ENCODE measurements around the gene ILDR1.

ILDR1 gene

DNA sequence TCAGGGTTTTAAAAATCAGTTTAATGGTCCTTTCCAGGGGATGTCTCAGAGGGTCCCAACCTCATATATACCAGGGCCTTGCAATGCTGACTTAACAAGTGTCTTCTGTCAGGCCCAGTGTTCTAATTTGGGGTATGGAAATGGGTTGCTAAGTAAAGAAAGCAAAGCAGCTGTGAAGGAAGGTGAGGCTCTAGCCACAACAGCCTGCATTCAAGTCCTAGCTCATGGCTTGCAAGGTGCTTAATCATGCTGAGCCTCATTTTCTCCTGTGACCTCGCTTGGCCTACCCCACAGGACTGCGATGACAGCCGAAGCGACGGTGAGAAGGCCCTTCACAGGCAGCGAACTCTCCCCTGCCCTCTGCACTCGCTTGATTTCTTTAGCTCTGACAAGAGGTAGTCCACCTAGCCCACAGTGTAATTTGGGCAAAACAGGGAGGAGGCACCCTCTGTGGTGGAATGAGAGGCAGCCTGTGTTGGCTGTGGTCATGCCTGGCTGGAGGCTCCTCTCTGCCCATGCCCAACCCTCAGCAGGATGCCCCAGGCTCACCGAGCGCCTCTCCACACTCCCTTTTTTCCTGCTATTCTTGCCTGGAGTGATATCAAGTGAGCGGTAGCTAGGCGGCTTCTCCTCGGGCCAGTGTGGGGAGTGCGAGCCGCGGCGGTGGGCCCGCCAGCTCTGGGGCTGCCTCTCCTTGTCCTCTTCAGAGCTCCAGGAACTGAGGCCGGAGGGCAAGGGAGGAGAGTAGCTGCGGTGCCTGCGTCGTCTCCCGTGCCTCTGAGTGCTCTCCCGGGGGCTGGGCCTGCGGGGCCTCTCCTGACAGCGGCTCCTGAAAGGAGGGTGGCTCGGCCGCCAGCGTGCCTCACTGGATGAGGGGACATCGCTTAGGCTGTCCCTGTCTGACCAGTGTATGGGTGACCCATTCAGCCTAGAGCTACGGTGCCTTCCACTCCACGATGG is 29.2 kb downstream of the ILDR1 start:
- no peak for DNase-seq

GRCh38 chr3:121989943-121990342 is 32.1 kb downstream of the ILDR1 start:
- no peak for DNase-seq

- no peak for DNase-seq
These were observed 33.9 kb downstream of the ILDR1 start for GRCh38 chr3:121988146-121988545.

GRCh38 chr3:121985846-121986245 is 36.2 kb downstream of the ILDR1 start:
- no peak for DNase-seq

DNA sequence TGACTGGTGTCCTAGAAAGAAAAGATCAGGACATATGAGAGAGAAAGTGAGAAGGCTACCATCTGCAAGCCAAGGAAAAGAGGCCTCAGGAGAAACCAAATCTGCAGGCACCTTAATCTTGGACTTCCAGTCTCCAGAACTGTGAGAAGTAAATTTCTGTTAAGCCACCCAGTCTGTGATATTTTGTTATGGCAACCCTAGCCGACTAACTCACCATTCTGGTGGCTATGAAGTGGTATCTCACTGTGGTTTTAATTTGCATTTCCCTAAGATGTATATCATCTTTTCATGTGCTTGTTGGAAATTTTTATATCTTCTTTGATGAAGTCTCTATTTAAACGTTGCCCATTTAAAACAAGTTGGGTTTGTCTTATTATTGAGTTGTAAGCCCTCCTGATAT is 40.6 kb downstream of the ILDR1 start:
- DNase-seq, result no peak

- no peak for DNase-seq
These were observed 41.6 kb downstream of the ILDR1 start for GRCh38 chr3:121980450-121980796.

DNA sequence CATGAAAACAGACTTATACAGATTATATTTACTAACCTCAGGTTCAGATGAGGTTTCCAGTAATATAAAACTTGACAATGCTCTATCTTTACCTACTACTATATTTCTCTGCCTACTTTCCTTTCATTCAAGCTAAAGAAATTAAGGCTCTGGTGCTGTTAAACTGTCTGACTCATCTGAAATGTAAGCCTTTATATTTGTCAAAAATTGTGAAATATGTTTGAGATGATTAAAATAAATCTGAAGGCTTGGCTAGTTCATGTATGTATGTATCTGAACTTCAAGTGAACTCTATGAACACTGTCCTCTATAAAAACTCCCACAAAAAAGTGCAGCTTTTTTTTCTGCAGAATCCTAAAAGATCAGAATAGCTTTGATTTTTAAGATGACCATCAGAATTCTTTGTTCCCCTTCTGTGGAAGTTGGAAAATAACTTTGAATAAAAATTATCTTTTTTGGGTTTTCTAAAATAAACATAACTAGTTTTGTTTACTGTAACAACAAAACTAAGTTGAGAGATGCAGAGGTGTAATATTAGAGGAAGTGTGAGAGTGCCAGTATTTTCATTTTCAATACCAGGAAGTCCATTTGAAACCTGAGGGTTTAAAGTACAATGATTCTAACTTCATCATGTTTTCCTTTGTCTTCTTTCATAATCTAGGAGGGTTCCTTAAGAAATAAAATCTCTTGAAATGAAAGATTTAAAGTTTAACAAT is 42.2 kb downstream of the ILDR1 start:
- DNase-seq, result no peak

DNA sequence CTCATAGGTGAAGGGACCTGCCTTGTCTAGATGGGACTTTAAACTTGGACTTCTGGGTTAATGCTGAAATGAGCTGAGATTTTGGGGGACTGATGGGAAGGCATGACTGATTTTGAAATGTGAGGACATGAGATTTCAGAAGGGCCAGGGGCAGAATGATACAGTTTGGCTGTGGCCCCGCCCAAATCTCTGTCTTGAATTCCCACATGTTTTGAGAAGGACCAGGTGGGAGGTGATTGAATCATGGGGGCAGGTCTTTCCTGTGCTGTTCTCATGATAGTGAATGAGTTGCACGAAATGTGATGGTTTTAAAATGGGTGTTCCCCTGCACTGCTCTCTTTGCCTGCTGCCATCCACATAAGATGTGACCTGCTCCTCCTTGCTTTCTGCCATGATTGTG is 42.8 kb downstream of the ILDR1 start:
- no peak for DNase-seq

DNA sequence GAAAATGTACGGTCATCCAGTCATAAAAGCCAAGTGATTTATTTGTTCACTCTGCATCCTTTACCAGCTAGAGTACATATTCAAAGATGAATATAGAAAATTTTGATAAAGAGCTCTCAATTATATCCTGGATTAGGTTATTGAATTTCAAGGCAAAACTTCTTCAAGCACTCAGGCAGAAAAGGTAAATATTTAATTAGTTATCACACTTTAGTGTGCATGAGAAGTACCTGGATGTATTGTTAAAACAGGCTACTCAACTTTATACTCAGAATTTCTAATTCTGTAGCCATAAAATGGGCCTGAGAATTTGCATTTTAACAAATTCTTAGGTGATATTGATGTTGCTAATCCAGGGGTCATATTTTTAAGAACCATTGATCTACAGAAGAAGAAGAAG is 45.3 kb downstream of the ILDR1 start:
- no peak for DNase-seq

- no peak for DNase-seq
These were observed 46.2 kb downstream of the ILDR1 start for GRCh38 chr3:121975702-121976302.

DNA sequence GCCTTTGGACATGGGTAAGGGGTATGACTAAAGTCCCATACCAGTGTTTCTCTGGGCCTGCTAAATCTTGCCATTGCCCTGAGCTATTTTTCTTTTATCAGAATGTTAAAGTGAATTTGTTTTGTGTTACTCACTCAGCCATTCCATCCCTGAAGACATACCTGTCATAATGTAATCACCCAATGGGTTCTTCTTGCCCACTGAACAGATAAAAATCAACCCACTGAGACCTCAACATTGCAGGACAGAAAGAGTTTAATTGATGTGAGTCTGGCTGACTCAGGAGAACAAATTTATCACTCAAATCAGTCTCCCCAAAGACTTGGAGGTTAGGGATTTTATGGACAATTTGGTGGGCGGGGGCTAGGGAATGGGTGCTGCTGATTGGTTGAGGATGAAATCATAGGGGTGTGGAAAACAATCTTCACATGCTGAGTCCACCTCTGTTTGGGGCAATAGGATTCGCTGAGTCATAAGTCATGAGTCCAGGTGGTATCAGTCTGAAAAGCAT is 47.4 kb downstream of the ILDR1 start:
- DNase-seq, result no peak

- no peak for DNase-seq
These were observed 52.0 kb downstream of the ILDR1 start for GRCh38 chr3:121970047-121970446.

GRCh38 chr3:121969631-121970030 is 52.4 kb downstream of the ILDR1 start:
- DNase-seq, result no peak

GRCh38 chr3:121963608-121964007 is 58.4 kb downstream of the ILDR1 start:
- DNase-seq, result no peak

DNA sequence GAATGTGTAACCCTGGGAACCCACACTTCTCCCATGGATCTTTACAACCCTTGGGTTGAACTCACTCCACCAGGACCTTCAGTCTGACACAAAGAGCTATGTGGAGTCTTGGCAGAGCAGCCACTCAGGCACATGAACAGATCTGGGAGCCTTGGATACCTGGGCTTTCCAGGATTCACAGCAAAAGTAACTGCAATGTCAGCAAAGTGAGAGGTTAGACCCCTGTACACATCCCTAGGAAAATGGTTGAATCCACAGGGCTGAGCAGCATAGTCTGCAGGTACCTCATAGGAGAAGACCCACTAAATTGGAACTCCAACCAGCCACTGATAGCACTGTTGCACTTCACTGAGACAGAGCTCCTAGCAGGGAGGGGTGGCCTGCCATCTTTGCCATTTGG is 59.6 kb downstream of the ILDR1 start:
- DNase-seq, result no peak

DNA sequence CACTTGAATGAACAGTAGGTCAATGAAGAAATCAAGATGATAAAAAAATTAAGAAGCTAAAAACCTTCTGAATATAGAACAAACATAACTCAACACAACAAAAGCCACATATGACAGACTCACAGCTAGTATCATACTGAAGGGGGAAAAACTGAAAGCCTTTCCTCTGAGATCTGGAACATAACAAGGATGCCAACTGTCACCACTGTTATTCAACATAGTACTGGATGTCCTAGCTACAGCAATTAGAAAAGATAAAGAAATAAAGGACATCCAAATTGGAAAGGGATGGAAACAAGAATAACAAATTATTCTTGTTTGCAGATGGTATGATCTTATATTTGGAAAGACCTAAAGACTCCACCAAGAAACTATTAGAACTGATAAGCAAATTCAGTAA is 60.8 kb downstream of the ILDR1 start:
- DNase-seq, result no peak

DNA sequence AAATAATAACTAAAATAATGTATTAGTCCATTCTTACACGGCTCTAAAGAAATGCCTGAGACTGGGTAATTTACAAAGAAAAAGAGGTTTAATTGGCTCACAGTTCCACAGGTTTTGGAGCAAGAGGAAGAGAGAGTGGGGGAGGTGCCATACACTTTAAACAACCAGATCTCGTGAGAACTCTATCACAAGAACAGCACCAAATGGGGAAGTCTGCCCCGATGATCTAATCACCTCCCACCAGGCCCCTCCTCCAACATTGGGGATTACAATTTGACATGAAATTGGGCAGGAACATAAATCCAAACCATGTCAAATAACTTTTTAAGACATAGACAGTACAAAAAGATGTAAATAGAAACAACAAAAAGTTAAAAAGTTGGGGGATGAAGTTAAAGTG is 63.2 kb downstream of the ILDR1 start:
- no peak for DNase-seq

GRCh38 chr3:121957674-121958415 is 64.2 kb downstream of the ILDR1 start:
- no peak for DNase-seq

- no peak for DNase-seq
These were observed 65.7 kb downstream of the ILDR1 start for GRCh38 chr3:121956363-121956762.

DNA sequence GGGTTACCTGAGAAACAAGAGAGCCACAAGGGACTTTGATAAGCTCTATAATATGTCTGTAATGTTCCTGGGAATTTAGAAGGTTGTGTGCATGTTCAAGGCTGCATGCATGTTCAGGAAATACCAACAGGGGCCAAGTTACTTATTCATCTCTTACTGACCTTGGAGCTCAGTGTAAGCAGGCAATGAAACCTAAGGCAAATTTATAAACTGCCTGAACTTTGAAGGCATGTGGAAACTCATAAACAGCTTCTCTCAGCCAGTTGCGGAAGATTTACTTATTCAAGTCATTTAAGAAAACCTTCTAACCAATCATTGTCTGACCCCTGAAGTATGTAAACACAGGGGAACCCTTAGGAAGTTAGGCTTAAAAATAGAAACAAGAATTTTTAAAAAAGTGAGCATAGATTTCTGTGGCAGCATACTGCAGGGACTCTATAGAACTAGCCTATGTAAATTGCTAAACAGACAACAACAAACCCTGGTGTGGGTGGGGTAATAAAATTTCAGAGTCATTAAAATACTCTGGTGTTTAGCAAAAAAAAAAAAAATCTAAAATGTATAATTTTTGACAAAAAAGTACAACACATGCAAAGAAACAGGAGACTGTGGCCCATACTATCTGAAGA is 70.6 kb downstream of the ILDR1 start:
- DNase-seq, result no peak

DNA sequence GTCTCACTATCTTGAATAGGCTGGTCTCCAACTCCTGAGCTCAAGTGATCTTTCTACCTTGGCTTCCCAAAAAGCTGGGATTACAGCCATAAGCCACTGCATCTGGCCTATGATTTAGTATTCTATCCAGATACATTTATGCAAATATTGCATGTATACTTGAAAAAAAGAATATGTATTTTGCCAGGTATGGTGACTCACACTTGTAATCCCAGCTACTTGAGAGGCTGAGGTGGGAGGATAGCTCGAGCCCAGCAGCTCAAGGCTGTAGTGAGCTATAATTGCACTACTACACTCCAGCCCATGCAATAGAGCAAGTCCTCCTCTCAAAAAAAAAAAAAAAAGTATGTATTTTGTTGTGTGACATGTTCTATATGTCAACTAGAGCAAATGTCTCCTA is 73.4 kb downstream of the ILDR1 start:
- DNase-seq, result no peak

- no peak for DNase-seq
These were observed 78.6 kb downstream of the ILDR1 start for GRCh38 chr3:121943431-121943830.

Data from 8988T (cell line).